GM19328 (cell line): ENCODE results near the gene DNALI1.
A peak's percentile ranks its signal among the peaks of the same experiment; 100 is the strongest.
"Not testable (repeated sequence)": the region's sequence is repeated elsewhere in the genome, so short reads cannot be mapped to it uniquely, and the experiment has no call there.

Source experiments
- ATAC-seq: cut with Tn5 transposase; IDR thresholded peaks from one replicate; pipeline ENCODE4 v1.9.1; 2021; ENCODE audit warnings: mild to moderate bottlenecking, moderate library complexity; ENCODE audit not compliant: unreplicated experiment

The DNALI1 gene

DNA sequence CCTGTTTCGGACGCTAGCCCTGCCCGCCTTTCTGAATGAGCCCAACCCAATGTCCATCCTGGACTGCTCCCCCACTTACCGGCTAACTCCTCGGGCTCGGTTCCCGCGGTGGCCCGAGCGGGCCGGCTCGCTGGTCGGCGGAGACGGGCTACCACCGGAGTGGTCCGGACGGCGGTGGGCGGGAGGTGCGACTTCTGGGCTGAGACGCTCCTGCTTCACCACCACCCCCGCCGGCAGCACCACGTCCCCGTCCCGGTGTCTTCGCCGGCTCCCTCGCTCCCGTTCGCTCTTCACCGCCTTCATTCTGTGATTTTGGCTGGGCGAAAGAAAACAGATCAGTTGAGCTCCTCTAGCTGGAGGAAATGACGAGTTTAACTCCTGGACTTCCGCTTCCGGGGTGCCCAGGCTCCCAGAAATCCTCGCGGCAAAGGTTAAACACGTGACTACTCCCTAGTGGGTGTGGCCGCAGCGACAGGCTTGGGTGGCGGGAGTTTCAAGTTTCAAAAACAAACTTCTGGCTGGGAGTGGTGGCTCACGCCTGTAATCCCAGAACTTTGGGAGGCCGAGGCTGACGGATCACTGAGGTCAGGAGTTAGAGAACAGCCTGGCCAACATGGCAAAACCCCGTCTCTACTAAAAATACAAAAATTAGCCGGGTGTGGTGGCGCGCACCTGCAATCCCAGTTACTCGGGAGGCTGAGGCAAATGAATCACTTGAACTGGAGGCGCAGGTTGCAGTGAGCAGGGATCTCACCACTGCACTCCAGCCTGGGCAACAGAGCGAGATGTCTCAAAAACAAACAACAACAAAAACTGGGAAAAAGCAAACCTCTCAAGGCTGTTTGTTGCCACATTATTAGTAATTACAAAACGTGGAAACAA is 2.6 kb upstream of the DNALI1 start, which contains the start of gene SNIP1:
SNIP1 (minus strand) TSS at position 367 of the 882 bp plus-strand sequence; CDS start at position 303, 64 bp downstream.
- ATAC-seq, result peak; percentile 76

DNA sequence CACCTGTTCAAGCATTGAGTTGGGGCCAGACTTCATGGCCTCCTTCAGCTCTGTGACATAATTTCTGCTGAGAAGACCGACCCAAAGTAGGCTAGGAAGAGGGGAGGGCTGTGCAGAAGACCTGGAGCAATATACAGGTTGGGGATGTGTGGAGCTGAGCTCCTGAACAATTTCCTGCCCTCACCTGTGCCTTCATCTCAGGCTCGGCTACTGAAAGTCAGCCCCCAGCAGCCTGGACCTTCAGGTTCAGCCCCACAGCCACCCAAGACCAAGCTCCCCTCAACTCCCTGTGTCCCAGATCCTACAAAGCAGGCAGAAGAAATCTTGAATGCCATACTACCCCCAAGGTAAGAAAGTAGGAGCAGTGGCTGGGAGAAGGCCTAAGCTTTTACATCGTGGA is 662 bp downstream of the DNALI1 start:
- ATAC-seq, result no peak

DNA sequence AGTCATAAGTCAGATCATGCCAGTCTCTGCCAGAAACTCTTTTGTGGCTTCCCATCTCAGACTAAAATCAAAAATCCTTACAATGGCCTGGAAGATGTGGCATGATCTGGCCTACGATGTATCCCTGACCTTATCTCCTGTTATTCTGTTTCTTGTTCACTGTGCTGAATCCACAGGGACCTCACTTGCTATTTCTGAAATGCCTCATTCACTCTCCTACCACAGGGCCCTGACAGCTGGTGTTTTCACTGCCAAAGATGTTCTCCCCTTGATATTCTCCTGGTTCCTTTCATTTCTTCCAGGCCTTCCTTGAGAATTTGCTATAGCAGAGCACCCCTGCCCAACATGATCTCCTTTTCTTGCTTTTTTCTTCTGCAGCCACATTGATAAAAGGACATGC is 1.7 kb downstream of the DNALI1 start:
- ATAC-seq, result no peak

DNA sequence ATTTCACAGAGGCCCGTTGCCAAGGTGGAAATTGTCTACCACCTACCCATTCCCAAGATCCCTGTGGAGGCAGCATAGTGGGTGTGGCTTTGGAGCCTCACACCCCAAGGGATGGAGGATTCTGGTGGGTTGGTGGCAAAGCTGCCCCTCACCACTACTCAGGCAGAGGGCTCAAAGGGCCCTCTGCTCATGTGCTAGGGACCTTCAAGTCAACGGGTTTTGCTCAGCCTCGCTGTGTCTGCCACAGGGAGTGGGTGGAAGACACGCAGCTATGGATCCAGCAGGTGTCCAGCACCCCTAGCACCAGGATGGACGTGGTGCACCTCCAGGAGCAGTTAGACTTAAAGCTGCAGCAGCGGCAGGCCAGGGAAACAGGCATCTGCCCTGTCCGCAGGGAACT is 2.3 kb downstream of the DNALI1 start:
- ATAC-seq, result no peak

DNA sequence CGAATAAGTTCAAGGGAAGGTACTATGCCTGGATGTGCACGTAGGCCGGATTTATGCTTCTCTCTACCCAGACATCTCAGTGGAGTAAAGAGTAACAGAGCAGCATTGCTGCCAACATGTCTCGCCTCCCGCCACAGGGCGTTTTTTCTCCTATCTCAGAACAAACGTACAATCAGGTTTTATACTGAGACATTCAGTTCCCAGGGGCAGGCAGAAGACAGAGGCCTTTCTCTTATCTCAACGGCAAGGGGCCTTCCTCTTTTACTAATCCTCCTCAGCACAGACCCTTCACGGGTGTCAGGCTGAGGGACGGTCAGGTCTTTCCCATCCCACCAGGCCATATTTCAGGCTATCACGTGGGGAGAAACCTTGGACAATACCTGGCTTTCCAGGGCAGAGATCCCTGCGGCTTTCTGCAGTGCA is 3.2 kb downstream of the DNALI1 start:
- not testable (repeated sequence) for ATAC-seq

DNA sequence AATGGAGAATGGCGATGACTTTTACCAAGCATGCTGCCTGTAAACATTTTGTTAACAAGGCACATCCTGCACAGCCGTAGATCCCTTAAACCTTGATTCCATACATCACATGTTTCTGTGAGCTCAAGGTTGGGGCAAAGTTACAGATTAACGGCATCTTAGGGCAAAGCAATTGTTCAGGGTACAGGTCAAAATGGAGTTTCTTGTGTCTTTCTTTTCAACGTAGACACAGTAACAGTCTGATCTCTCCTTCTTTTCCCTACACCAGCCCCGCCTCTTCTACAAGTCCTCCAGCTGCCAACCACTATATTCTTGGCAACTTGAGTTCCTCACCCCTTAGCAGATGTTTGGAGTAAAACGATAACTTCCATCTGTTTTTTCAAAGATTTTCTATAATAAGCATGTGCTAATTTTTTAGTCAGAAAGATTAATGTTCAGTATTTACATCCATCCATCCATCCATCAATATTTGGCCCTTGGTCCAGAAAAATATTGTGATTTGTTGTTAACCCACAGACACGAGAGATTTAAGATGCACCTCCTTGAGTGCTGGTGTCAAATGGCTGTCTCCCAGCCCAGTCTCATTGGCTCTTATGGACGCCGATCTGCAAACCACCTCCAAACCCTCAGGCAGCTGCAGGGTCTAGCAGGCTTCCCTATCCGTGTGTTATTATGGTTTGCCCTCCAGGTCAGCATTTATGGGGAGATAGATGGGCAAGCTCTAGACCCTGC is 3.8 kb downstream of the DNALI1 start:
- no peak for ATAC-seq

DNA sequence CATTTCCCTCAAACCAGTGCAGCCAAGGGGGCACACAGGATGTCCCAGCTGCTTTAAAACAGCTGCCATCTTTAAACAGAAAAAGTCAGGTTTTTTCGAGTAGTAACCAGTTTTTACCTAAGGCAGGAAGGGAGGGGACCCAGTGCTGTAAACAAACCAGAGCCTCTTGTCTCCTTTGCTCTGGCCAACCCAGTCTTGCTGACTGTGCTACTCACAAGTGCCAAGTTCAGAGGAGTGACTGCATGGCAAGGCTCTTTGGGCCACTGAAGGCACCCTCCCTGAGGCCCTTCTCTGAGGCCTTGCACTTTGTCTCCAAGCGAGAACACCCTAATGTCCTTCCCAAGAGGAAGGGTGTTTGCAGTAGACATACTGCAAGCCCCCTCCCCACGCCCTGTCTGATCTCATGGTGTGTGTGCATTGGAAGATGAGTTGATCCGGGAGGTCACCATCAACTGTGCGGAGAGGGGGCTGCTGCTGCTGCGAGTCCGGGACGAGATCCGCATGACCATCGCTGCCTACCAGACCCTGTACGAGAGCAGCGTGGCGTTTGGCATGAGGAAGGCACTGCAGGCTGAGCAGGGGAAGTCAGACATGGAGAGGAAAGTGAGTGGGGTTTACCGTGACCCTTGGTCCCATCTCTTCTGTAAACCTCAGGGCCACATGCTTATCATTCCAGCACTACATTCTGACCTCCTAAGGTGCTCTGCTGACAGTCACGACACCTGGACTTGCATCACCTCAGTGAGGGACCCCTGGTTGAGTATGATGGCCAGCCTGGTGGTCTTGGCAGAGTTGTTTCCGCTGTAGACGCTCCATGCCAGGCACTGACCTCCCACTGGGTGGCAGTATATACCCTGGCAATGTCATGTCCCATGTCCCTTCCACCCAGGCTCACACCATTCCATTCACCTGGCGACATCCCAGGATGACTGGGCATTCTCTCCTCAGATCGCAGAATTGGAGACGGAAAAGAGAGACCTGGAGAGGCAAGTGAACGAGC is 4.7 kb downstream of the DNALI1 start:
- ATAC-seq, result no peak

DNA sequence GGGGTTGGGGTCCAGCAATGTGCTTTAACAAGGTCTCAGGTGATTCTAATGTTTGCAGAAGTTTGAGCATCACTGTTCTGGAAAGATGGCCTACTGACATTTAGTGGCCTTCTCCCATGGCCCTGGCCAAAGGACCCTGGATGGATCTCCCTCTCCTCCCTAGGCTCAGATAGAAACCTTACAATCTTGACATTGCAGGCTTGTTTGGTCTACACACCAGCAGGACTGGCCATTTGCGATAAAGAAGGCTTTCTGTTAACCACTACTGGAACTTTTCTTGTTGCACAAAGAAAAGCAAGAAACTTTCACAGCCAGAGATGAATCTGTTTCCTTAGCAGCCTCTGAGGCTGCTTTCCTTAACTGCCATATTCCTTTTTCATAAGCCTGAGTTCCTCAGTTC is 6.2 kb downstream of the DNALI1 start:
- ATAC-seq, result no peak

DNA sequence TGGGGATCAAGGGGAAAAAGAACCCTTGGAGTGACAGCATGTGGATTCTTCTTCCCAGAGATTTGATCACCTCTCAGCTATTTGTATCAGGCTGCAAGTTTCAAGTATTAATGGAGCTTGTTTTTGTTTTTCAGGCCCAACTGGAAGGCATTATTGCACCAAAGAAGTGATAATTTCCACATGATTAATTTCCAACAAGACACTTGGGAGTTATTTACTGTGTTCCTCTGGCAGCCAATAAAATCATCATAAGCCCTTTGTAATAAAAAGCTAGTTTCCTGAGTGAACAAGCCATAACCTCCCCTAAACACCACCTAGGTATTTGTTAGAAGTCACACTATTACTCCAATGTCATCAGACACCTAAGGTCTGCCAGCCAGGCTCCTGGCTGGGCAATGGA is 8.2 kb downstream of the DNALI1 start:
- ATAC-seq, result no peak

DNA sequence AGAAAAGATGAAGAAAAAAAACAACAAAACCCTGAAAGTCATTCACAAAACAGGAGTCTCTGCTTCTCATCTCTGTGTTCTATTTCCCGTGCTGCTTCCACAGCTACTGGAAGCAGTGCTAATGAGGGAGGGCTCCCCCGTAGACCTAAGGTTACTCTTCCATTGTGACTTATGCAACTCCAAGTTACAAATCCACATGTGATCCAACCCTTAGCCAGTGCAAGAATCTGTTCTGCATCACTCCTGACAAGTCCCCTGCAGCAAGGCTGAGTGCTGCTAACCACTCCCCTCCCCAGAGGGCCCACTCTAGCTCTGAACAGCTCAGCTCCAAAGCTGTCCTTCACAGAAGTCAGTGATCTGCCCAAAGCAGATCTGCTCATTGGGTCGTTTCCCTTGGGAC is 10.3 kb downstream of the DNALI1 start:
- no peak for ATAC-seq

DNA sequence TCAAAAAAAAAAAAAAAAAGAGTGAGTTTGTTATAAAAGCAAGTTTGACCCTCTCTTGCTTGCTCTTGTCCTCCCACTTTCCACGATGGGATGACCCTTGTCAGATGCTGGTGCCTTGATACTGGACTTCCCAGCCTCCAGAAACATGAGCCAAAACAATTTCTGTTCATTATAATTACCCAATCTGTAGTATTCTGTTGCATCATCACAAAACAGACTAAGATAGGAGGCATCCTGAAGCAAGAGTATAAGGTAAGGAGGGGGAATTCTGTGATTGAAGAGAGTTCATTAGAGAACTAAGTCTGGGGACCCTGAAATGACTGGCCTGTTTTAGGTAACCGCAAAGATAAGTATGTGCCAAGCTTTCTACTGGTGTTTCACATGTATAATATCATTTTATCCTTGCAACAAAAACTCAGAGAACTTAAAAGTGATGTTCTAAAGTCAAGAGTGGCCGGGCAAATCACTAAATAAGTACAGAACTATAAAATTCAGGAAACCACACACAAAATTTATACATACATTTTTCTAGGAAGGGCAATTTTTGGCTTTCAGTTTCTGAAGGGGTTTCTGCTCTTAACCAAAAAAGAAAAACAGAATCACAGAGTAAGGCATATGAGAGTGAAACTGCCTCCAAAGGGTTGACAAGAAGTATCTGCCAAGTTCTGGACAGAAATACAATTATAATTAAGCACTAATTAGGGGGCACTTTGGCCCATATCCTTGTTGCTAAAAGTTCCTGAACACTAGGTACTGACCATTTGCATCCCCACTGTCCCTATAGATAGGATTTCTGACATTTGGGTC is 14.0 kb downstream of the DNALI1 start:
- ATAC-seq, result no peak

DNA sequence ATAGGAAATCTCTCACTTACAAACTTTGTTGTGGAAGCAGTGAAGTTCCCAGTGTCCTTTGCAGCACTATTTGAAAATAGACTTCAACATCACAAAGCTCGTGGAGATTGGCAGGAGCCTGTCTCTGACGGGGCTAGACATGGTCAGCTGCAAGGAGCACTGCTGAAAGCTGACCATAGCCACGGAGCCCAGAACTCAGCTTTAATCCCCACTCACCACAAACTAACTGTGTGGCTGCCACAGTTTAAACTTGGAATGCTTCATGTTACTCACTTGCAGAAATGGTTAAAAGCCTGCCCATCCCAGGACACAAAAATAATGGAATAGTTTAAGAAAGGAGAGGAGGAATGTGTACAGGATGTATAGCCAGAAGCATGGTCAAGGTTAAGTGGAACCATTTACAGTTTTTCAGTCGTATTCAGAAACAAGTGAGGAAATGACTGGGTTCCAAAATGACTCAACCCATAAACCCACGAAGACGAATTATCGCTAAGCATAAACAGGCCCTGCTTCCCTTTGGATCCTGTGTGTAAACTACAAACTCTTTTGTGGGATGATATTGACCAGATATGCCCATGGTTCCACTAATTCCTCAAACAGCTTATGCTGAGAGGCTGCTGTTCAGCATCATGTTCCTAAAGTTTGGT is 18.2 kb downstream of the DNALI1 start:
- ATAC-seq, result no peak

DNA sequence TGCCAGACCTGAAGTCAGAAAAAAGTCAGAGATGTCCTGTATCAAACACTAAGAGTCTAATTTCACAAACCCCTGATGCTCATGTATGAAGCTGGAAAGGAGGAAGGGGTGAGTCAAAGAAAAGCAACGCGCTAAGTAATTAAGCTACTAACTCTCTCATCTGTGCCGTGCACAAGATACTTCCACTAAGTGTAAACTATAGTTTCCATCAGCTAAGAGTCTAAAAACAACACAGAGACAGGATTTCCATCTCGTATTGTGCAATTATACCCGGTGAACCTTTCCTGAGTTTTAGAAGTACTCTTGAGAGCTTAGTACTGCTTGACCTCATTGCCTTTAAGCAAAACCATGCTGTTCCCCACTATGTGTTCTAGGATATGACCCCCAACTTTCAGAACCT is 19.0 kb downstream of the DNALI1 start:
- ATAC-seq, result no peak

DNA sequence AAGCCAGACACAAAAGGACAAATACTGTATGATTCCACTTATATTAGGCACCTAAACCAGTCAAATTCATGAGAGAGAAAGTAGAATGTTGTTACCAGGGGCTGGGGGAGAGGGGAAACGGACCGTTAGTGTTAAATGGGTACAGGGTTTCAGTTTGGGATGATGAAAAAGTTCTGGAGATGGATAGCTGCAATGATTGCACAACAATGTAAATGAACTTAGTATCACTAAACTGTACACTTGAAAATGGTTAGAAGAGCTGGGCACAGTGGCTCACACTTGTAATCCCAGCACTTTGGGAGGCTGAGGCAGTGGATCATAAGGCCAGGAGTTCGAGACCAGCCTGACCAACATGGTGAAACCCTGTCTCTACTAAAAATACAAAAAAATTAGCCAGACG is 27.8 kb downstream of the DNALI1 start:
- ATAC-seq, result not testable (repeated sequence)

DNA sequence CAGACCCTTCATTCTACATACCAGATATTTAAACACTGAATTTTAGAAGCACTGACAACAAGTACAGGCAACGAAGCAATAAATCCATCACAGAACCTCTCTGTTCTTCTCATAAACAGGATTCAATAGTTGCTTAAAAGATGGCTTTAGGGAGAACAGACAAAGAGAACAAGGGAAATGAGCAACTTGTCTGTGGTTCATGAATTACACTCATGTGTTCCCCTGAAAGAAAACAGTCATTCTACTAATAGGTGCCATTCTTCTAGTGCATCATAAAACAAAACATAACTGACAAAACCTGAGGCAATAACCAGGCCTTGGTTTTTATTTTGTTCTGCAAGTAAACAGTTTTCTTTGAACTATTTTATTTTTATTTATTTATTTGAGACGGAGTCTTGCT is 32.2 kb downstream of the DNALI1 start:
- ATAC-seq, result no peak

DNA sequence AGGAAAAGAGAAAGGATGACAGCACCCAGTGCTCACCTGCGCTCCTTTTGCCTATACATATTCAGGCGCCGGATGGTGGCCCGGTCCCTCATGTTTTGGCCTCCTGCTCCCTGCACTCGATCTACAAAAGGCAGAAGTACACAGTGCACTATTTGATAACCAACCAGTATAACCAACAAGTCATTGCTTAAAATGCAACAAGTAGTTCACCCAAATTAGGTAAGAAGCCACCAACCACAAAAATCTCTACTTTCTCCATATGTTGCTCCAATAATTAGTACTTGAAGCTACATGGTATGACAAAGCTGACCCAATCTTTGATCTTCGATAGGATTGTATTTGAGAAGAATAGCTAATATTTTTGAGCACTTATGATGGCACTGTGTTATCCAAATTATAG is 37.0 kb downstream of the DNALI1 start:
- ATAC-seq, result no peak

DNA sequence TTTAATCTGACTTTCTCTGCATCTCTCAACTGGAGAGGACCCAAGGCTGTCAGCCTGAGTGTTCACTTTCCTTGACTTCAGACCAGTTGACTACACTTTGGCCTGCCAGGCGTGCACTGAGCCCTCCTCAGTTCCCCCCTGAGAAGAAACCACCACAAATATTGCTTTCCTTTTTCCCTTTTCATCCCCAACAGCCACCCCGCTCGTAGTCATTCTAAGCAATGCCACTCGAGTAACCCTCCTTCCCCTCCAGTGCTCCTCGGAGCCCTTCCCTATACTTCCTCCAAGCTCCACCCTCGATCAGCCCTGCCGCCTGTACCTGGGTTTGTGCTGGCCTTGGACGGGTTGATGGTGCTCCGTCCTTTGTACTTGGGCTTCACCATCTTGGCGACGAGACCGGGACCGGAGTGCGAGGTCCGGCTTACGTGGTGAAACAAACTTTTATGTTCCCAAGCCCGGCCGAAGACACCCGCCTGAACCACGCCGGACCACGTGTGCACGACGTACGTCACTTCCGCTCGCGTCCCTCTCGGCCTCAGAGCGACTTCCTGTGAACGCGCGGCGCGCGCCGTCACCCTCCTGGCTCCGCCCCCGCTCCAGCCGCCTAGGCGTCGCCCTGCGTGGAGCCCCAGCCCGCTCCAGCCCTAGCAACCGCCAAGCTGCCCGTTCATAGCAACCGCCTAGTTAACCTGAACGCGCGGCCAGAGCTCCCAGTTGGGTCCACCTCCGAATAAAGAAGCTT is 38.9 kb downstream of the DNALI1 start, which contains the start of gene GNL2:
GNL2 (minus strand) TSS at position 498 of the 742 bp plus-strand sequence; CDS start at position 383, 115 bp downstream.
- ATAC-seq, result peak; percentile 96

DNA sequence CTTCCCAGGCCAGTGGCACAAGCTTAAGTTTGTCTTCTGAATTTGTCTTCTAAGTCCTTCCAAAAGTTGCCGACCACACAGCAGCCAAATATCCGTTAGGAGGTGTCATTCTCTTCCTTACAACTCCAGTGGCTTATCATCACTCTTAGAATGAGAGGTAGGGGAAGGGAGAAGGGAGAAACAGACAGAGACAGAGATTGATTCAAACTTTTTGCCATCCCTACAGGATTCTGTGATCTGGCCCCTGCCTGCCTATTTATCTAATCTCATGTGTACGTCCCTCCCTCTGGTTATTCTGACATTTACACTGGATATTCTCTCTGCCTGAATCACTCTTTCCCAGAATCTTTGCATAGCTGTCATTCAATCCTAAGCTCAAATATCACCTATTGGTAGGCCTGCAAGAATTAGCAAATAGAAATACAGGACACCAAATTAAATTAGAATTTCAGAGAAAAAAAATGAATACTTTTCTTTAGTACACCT is 39.5 kb downstream of the DNALI1 start:
- ATAC-seq, result no peak

DNA sequence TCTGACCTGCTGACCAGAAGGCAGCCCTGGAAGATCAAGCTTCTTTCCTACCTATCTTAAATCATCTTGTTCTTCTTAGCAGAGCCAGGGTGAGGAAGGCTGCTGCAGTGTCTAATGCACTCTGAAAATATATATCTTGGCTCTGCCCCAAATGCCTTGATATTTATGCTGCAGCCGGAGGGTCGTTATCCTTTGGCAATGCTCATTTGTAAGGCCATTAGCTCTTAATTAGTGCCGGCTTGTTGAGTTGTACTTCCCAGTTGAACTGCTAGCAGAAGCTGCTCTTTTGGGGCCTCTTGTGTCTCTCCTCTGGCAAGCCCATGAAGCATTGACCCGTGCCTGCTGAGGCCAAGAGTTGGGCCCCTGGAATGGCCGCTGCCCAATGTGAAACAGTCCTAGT is 43.2 kb downstream of the DNALI1 start:
- ATAC-seq, result no peak
